22Rv1 (cell line): ENCODE results near the gene SWI5.

ENCODE experiments used
- ZFX ChIP-seq: fragments of 450-650 bp; IDR thresholded peaks from 2 replicates; pipeline ENCODE4 v1.6.1; 2017; ENCODE audit warnings: antibody characterized with exemption, borderline replicate concordance
- TF ChIP-seq, protein P1 (sequence below): fragments of 450-650 bp; IDR thresholded peaks from 2 replicates; pipeline ENCODE4 v1.5.1; 2017; ENCODE audit warnings: mild to moderate bottlenecking

DNA sequence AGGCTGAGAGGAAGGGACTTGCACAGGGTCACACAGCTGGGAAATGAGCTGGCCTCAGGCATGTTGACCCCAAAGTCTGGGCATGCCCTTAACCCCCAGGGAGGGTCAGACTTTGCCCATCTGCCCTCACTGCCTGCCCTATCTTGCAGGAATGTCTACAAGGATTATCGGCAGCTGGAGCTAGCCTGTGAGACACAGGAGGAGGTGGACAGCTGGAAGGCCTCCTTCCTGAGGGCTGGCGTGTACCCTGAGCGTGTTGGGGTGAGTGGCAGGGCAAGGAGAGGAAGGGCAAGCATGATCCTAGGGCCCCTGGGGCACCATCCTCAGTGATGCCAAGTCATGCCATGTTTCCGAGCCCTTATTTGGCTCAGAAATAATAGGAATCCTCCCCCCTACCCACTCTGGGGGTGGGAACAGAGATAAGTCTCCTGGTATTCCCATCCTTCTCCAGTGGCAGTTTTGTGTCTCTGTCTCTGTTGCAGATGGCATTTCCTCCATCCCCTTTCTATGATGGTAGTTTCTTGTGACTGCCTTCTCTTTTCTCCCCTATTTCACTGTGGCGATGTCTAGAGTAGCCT lies 28.8 kb upstream of the SWI5 start:
- TF ChIP-seq, protein P1, sequence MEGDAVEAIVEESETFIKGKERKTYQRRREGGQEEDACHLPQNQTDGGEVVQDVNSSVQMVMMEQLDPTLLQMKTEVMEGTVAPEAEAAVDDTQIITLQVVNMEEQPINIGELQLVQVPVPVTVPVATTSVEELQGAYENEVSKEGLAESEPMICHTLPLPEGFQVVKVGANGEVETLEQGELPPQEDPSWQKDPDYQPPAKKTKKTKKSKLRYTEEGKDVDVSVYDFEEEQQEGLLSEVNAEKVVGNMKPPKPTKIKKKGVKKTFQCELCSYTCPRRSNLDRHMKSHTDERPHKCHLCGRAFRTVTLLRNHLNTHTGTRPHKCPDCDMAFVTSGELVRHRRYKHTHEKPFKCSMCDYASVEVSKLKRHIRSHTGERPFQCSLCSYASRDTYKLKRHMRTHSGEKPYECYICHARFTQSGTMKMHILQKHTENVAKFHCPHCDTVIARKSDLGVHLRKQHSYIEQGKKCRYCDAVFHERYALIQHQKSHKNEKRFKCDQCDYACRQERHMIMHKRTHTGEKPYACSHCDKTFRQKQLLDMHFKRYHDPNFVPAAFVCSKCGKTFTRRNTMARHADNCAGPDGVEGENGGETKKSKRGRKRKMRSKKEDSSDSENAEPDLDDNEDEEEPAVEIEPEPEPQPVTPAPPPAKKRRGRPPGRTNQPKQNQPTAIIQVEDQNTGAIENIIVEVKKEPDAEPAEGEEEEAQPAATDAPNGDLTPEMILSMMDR: no peak
- no peak for TF ChIP-seq ZFX
